ENCODE measurements around the gene PTCRA.

The PTCRA gene

DNA sequence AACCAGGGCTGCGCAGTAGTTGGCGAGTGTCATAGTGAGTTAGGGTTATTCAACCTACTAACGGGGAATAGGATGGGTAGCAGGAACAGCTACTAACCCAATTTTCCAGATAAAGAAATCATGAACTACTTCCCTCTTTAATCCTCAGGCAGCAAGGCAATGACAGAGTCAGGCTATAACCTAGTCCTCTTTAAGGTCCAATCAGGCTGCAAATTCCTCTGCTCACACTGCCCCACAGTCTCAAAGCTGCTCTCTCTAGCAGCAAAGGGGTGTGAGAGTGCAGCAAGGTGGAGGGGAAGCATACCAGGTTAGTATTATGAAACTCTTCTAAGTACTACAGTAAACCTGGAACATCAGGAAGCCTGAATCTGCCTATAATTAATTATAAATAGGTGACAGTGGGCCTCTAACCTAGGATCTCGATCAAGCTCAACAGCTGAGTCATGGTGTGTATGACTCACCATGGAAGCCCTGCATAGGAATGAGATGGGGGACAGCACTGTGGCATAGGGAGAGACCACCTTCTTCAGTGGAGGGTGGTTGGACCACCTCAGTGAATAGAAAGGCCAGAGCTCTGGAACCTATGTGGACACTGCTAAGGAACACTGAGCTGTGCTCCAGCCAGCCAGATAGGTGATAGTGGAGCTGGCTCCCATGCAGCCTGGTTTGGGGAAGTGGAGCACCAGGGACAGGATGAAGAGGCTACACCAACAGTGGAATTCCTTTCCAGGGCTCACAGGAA, 55.2 kb downstream of the PTCRA start:
- no peak overlapping the region for H3K4me3 ChIP-seq (ENCODE audit: low read depth, low read length)
- DNase-seq (ENCODE audit: low read depth), result peak; percentile 71
- no peak for TF ChIP-seq MAX (IDR thresholded peaks at IDR 0.05; ENCODE audit: low read depth, low read length)
- no peak for TF ChIP-seq MYC (IDR thresholded peaks at IDR 0.05; ENCODE audit: low read depth, low read length)
- TF ChIP-seq POLR2A (IDR thresholded peaks at IDR 0.05; ENCODE audit: extremely low read depth, insufficient read length), result no peak
- TF ChIP-seq, protein P1, sequence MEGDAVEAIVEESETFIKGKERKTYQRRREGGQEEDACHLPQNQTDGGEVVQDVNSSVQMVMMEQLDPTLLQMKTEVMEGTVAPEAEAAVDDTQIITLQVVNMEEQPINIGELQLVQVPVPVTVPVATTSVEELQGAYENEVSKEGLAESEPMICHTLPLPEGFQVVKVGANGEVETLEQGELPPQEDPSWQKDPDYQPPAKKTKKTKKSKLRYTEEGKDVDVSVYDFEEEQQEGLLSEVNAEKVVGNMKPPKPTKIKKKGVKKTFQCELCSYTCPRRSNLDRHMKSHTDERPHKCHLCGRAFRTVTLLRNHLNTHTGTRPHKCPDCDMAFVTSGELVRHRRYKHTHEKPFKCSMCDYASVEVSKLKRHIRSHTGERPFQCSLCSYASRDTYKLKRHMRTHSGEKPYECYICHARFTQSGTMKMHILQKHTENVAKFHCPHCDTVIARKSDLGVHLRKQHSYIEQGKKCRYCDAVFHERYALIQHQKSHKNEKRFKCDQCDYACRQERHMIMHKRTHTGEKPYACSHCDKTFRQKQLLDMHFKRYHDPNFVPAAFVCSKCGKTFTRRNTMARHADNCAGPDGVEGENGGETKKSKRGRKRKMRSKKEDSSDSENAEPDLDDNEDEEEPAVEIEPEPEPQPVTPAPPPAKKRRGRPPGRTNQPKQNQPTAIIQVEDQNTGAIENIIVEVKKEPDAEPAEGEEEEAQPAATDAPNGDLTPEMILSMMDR (IDR thresholded peaks at IDR 0.05; ENCODE audit: low read depth, low read length), result no peak

DNA sequence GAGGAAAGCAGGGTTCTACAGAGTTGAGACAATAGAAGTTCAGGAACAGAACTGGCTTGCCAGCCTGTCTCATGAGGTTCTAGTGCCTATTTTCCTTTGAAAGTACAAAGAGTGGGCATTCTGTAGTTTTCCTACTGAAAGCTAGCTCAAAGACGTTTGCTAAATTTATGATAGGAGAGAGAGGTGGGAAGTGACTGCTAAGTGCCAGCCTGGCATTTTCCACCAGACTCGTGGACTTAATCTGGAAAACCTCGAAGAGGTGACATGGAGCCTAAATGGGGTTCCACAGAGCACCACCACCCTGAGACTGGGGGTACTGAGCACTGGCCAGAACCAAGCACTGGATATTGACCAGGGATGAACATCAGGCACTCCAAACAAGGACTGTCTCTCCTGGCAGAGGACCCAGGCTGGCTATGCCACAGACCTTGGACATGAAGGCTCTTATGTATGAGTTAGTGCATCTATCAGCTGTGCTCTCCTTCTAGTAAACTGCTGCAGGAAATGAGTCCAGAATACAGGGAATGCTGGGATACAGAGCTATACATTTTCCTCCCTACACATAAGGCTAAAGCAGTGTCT, 56.0 kb downstream of the PTCRA start:
- DNase-seq (ENCODE audit: low read depth), result no peak
- H3K4me3 ChIP-seq (ENCODE audit: low read depth, low read length), result no peak overlapping the region
- TF ChIP-seq MYC (IDR thresholded peaks at IDR 0.05; ENCODE audit: low read depth, low read length) (no peak), POLR2A (IDR thresholded peaks at IDR 0.05; ENCODE audit: extremely low read depth, insufficient read length) (no peak), MAX (IDR thresholded peaks at IDR 0.05; ENCODE audit: low read depth, low read length) (no peak)
- TF ChIP-seq, protein P1 (IDR thresholded peaks at IDR 0.05; ENCODE audit: low read depth, low read length), result no peak

GRCh38 chr6:42973926-42974325, 58.1 kb downstream of the PTCRA start:
- peak; percentile 24 for DNase-seq (ENCODE audit: low read depth)
- TF ChIP-seq, protein P1 (IDR thresholded peaks at IDR 0.05; ENCODE audit: low read depth, low read length), result no peak
- TF ChIP-seq MAX (IDR thresholded peaks at IDR 0.05; ENCODE audit: low read depth, low read length), result 0 out of 2 replicates have a peak, but pooled peaks have one; percentile 17
- no peak overlapping the region for H3K4me3 ChIP-seq (ENCODE audit: low read depth, low read length)

DNA sequence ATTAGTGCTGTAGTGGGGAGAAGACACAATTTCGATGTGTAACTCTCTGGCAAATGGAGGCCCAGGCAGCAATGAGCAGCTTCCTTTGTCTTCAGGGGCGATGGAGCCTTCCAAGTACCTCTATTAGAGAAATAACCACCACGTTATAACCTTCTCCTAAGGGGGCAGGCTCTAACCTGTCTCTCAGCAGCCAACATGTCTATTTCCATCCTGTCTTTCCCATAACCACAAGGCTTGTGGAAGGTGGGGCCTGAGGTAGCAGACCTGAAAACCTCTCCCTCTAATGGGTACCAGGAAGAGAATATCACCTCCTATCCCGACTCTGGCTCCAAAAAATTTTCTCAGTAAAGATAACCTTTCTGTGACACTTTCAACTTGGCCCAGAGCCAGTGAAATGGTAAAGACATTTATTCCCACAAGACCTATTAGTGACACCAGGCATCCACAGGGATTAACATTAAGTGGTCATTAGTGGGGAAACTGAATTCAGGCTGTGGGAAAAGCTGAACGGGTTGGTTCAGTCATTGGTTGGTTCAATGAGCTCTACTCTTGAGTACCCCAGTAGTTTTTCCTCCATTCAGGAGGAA, 59.2 kb downstream of the PTCRA start:
- TF ChIP-seq MYC (IDR thresholded peaks at IDR 0.05; ENCODE audit: low read depth, low read length) (no peak), POLR2A (IDR thresholded peaks at IDR 0.05; ENCODE audit: extremely low read depth, insufficient read length) (no peak), MAX (IDR thresholded peaks at IDR 0.05; ENCODE audit: low read depth, low read length) (no peak)
- TF ChIP-seq, protein P1 (IDR thresholded peaks at IDR 0.05; ENCODE audit: low read depth, low read length), result no peak
- H3K4me3 ChIP-seq (ENCODE audit: low read depth, low read length), result no peak overlapping the region
- DNase-seq (ENCODE audit: low read depth), result no peak
